M059J (cell line): Measurements from ENCODE around the gene ITGB8. TPM values are rescaled to one million over a fixed set of nuclear protein-coding genes. Genes with fewer than 3 reads are reported as not detected.

Experiments used
- DNase-seq: peaks from one replicate; pipeline ENCODE4 v3.0.0-alpha.2; 2012; ENCODE audit warnings: low read depth
- total RNA-seq: library from RNA; depleted of rRNA; stranded (reverse); fragments of >200 nt; shearing (Covaris generic); gene quantifications from 2 replicates; pipeline ENCODE4 v1.2.3, GENCODE V29; 2014

Gene ITGB8
- total RNA-seq, 1 experiment from 2014 or later, result 24.3 TPM

DNA sequence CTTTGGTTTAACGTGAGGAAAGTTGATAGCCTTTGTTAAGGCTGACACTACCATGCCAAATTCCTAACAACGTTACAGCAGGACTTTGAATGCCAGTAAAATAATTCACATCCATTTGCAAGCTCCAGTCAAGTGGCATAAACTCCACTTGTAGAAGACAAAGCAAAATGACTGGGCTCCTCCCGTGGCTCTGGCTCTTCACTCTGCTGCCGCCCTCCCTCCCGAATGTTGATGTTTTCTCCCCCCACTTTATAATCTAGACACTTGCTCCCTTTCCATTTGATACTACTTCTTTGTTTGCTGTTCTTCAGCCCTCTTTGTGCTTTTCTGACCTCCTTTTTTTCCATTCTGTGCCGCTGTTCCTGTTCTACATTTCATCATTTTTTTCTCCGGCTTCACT lies 22.8 kb upstream of the ITGB8 start:
- peak; percentile 74 for DNase-seq

DNA sequence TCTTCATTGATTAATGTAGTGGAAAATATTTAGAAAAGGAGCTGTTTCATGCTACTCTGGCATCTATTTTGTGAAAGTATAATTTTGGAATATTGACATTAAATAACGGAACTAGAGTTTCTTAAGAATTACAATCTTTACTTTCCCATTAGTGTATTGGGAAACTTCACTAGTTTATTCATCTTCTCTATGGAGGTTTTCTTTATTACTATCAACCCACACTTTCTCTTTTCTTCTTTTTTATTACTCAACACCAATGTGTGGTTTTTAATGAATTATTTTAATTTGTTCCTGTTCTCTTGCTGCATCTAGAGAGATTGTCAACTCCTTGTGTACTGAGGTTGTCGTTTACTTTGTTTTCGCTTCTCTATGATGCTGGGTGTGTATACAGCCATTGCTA lies 20.4 kb upstream of the ITGB8 start:
- DNase-seq, result no peak

DNA sequence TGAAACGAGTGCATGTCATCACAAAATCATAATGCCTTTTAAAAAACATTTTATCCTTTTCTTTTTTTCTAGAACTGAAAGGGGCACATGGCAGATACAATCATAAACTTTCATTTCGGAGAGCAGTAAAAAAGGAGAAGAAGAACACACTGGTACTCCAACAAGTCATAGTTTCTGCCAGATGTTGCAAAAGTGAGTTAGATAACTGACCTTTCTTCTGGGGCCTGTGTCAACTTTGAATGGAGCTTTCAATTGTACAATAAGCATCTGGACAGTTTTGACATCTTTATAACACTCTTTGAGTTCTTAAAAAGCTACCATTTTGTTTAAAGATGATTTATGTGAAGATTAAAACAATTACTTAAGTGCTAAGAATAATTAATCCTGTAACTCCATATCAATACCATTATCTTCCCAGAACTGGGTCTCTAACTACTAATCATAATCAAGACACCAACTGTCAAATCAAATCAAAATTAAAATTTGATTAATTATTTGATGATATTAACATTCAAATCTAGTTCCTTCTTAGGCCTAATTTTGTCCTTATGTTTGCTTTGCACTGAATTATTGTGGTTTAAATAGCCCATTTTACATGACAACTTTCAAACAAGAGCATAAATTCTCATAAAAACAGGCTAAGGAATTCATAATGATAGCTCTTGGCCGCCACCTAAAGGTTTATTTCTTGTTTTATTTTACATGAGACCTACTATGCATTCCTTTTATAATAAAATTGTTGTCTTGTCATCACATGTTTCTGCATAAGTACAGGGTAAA lies 19.5 kb upstream of the ITGB8 start:
- peak; percentile 81 for DNase-seq

DNA sequence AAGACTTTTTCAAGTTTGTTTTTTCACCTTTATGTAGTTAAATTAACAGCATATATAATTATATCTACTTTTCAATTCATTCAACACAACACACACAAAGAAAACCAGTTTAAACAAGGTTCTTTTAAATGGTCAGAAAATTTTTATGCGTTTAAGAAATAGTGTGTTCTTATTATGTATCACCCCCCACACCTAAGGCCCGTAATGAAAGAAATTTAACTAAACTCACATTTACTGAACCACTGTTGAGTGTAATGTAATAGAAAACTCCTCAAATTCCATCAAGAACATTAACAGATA lies 19.0 kb upstream of the ITGB8 start:
- DNase-seq, result no peak

DNA sequence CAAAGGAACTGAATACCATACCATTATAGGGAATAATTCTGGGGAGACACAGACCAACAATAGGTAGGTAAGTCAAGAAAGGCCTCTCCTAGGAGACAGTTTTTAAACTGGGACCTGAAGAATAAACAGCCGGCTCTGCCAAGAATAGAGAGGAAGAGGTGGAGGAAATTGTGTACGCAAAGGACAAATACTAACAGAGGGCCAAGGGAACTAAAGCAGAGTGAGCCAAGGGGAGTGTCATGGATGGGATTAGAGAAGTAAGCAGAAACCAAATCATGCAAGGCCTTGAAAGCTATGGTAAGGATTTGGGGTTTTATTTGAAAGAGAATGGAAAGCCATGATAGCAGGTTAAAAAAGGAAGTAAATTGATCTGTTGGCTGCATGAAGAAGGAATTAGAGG lies 18.1 kb upstream of the ITGB8 start:
- no peak for DNase-seq

DNA sequence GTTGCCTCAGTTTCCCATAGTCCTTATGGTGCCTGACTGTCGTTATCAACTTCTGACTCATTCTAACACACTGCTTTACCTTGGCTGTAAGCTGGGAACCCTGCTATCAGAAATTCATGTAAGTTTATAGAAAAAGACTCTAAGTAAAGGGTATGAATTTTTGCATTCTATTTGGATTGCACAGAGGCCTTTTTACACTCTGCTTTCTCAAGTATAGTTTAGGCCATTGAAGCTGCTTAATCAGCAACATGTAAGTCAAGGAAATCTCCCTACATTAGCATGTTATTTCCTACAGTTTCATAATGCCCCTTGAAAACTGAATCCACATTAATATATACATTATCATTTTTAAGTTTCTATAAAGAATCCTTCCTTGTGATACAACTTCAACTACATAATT lies 17.1 kb upstream of the ITGB8 start:
- DNase-seq, result no peak

DNA sequence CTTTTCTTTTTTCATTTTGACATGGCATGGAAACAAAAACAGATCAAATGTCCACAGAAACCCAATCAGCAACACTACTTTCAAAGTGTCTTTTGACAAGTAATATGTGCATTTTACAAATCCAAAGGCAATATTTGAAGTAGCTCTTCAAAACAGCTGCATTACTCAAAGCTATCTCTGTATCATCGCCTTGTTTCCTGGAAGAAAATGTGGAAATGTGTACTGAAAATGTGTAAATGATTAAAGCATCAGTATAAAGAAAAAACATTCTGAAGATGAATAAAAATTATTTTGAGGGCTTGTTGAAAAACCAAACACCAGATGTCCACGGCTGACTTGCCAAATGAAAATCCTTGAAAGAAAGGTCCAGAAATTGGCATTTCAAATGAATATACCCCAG lies 16.5 kb upstream of the ITGB8 start:
- DNase-seq, result no peak

DNA sequence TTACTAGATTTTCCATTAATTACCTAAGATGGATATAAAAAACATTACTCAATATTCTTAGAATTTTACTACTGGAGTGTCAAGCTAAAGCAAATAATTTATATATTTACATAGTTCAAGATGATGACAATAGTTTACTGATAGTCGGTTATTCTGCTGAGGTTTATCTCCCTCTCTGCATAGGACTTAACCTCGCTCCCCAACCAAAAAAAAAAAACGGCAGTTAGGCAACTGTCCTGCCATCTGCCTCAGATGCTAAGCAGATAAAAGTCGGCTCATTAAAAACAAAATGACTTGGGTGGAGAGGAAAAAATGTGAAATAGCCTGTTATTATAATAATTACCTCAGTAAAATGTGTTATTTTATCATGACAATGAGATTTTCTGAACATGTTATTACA lies 14.0 kb upstream of the ITGB8 start:
- DNase-seq, result no peak

DNA sequence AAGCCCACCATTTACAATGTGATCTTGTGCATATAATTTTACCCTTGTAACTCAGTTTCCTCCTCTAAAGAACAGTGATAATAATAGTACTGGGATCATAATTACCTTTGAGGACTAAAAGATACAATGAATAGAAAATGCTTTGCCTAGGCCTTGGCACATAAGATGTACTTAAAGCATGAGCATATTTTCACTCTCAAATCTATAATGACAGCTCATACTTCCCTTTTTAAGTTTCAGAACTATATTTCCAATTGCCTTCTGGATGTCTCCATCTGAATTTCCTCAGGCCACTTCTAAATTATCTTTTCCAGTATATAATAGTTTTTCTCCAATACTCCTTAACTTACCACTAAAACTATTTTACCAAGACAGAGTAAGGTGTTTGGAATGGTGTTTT lies 13.3 kb upstream of the ITGB8 start:
- no peak for DNase-seq

DNA sequence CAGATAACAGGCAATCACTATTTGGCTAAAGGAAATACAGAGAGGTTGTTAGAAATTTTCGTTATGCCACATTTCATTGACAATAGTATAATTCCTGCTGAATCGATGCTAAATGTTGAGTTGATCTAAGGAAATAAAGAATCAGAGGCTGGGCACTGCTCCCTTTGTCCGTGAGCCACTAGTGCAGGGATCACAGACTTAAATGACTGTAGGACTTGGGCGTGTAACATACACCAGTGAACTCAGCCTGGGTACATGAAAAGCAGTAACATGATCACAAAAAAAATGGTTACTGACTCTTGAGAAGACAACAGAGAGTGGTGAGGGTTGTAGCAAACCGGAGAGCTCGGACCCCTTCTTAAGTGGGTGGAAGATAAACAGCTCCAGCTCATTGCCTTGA lies 11.8 kb upstream of the ITGB8 start:
- no peak for DNase-seq

DNA sequence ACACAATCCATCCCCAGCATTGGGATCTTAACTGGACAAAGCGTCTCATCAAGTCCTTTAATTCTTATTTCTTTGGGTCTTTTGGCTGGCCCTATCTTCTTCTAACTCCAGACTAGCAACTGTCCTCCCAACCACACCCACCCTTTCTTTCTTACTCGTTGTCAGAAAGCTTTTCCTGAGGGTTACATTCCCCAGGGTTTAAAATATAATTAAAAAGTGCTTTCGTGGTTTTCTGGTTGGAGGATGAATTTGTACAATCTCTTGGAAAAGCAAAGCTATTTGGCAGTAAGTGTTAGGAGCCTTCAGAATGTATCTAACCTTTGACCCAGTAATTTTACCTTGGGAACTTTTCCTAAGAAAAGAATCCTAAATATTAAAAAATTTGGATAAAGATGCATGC lies 10.4 kb upstream of the ITGB8 start:
- no peak for DNase-seq

DNA sequence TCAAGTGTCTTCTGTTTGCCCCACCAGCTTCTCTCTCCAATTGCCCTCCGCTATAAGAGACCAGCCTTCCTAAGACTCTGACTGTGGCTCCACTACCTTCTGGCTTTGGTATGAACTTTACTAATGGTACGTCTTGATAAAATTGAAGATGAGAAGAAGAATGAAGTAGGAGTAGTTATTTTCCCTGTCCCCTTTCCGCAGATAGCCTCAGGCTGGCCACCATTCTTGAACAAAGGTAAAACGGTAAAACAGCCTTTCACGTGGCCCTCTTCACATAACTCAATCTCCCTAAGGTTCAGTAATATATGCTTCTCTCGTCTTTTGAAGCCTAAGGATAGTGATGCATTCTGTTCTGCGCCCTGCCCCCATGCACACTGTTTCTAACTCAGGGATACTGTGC lies 9.9 kb upstream of the ITGB8 start:
- DNase-seq, result no peak

DNA sequence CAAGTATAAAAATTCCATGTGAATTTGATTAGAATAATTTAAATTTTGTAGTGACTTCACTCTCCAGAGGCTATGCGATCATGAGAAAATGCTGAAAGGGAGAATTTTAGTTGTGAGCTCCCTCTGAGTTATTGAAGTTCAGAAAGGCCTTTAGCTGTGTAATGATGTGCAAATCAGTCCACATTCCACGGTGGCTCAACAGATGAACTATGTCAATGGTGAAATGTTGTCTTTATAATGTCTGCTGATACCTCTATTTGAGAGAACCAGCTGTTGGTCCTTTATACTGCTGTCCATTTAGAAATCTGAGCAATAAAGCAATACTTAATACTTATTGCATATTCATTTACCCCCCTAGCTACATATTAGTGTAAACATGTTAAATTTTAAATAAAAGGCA lies 7.1 kb upstream of the ITGB8 start:
- no peak for DNase-seq

DNA sequence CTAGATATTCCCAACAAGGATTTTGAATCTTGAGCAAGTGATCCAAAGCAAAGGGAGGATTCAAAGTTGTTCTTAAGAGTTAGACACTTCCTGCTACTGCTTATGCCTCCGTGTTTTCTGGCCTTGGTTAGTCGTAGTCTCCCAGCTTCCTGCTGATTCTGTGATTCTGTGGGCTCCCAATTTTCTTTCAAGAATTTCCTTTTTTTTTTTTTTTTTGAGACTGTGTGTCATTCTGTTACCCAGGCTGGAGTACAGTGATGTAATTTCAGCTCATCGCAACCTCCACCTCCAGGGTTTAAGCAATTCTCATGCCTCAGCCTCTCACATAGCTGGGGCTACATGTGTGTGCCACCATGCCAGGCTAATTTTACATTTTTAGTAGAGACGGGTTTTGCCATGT lies 4.4 kb upstream of the ITGB8 start:
- no peak for DNase-seq

DNA sequence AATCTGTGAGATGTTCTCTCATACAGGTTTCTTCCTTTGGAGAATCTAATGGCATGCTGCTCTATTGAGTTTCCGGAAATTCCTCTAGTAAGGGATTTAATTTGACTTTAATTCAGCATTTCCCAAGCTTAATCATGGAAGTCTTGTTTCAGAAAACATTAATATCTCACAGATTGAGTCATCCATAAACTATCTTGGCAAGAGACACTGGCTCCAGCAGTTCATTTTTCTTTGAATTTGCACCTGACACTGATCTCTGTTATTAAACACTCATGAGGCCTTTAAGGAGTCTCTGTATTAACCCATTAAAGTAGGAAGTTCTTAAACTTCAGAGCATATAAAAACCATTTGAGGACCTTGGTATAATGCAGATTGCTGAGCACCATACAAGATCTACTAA lies 3.6 kb upstream of the ITGB8 start:
- peak; percentile 56 for DNase-seq

DNA sequence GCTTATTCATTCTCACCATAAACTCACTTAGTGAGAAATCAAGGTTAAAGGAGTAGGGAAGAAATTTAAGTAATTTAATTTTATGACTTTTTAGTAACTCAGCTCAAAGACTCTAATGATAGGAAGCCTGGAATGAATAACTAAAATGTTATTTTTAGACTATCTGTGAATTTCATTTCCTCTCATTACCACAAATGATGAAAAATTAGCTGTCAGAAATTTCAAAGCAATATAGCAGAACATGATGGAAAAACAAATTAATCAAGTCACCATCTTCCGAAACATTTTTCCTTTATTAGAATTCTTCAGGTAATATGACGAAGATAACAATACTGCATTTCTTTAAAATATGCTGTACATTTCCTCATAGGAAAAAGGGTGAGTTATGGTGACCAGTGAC lies 2.7 kb upstream of the ITGB8 start:
- no peak for DNase-seq

DNA sequence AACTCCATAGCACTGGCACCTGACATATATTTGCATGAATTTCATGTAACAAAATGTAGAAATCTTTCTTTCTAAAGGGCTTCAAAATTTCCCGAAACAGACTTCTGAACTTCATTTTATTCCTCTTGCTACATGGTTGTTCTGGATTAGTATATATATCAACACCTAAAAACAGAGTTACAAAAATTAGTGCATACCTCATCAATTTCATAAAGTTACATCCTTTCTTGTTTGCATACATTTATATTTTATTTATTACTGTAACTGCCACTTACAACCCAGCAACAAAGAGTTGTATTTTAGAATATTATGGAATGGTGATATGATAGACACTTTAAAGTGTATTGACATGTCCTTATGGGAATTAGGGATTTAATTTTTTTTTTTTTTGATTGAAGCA lies 2.0 kb upstream of the ITGB8 start:
- DNase-seq, result no peak

DNA sequence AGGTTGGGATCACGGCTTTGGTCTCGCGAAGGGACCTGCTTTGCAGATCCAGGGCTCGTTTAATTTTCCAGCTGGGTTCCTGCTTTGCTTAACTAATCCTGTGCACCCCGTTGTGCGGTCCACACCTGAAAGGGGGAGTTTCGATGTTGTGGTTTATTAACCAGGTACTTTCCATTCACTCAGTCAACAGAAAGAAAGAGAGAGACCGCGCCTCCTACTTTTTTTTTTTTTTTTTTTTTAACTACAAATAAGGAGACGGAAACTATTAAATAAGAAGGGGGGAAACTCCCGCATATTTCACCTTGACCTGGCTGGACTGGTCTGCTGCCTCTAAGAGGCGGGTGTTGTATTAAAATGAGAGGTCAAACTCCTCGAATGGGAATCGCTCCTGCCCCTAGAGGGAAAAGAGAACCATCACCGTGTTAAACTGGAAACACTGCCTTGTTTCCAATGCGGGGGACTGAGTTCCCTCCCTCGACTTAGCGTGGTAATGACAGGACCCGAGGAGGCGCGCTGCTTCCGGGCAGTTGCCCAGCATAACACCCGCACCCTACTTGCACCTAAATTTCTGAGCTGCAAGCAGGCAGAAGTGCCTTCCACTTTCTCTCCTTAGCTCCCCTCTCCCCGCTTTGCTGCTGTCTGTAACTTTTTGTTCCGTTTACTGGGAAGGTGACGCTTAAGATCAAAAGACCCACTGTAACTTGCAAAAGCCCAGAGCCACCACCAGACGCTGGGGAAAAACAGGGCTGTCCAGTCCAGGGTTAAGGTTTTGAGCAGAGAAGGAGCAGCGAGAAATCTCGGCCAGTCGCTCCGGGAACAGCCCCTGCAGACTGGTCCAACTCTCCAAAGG lies 1.1 kb upstream of the ITGB8 start:
- peak; percentile 89 for DNase-seq

DNA sequence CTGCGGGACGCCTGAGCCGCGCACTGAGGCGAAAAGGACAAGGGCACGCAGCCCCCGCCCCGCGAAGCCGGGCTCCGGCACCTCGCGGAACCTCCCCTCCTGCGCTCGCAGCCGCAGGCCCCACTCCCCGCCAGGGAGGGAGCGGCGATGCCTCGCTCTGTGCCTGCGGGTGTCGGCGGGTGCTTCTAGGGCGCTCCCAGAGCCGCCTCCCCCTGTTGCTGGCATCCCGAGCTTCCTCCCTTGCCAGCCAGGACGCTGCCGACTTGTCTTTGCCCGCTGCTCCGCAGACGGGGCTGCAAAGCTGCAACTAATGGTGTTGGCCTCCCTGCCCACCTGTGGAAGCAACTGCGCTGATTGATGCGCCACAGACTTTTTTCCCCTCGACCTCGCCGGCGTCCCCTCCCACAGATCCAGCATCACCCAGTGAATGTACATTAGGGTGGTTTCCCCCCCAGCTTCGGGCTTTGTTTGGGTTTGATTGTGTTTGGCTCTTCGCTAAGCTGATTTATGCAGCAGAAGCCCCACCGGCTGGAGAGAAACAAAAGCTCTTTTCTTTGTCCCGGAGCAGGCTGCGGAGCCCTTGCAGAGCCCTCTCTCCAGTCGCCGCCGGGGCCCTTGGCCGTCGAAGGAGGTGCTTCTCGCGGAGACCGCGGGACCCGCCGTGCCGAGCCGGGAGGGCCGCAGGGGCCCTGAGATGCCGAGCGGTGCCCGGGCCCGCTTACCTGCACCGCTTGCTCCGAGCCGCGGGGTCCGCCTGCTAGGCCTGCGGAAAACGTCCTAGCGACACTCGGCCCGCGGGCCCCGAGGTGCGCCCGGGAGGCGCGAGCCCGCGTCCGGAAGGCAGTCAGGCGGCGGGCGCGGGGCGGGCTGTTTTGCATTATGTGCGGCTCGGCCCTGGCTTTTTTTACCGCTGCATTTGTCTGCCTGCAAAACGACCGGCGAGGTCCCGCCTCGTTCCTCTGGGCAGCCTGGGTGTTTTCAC lies 519 bp downstream of the ITGB8 start:
- peak; percentile 69 for DNase-seq

DNA sequence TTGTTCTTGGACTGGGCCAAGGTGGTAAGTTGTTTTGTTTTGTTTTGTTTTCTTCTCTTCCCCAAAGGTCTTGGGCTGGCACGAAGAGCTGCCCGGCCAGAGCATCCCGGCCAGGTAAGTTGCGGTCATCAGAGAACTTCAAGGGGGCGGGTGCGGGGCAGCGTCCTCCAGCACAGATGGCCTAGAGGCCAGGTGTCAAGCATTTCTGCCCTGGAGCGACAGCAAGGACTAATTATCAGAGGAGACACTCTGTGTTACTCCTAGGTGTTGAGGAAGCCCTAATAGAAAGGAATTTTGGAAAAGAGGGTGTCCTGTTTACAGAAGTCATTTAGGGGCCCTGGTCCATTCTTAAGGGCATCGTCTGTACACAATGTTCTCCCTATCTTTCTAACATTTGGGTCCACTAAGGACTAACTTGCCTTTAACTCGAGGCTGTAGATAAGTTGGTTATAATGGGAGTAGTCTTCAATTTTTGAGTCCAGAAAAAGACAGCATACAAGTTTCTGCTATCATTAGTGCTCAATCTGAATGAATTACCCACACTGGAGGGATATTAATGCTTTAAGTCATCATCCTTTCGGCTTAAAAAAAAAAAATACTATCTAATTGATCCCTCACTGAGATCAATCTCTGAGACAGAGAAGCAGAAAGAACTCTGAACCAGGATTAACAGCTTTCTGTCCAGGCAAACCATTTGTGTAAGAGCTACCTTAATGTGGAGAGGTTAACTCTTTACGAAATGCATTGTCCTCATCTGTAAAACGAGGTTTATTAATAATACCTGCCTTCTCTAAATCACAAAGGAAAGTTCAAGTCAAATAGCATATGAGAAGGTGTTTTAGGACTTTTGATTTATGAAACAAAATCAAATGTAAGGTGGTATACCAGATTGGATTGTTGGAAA lies 1.5 kb downstream of the ITGB8 start:
- no peak for DNase-seq

DNA sequence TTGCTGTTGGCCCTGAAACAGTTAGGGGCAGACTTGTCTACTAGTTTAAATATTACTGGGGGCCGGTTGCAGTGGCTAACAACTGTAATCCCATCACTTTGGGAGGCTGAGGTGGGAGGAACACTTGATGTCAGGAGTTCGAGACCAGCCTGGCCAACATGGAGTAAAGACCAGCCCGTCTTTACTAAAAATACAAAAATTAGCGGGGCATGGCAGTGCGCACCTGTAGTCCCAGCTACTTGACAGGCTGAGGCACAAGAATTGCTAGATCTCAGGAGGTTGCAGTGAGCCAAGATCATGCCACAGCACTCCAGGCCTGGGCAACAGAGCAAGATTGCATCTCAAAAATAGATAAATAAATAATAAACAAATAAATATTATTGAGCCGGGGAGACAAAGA lies 7.6 kb downstream of the ITGB8 start:
- DNase-seq, result no peak
